NCI-H2081 treated with DMSO at 0.1 percent for 48 hours (cell line): Measurements from ENCODE around the gene TLR7.

Source experiments
- DNase-seq: peaks from one replicate; lab custom pipeline; 2025; lab: John Stamatoyannopoulos, UW

TLR7 gene

DNA sequence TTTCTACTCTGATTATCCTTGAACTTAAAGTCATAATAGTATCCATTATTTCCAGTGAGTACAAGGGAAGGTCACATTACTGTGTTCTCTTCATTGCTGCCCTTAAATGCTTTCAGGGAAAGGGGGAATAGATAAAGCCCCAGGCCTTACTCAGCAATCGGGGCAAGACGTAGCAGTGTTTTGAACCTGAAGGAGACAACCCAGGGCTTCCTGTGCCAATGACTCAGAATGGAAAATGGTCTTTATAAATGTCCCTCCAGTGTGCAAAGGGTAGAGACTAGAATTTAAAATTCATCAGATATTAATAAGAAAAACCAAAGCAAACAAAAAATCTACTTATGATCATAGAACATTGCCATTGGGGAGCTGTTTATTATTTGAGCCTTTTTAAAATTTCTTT, 63.3 kb downstream of the TLR7 start:
- no peak for DNase-seq

DNA sequence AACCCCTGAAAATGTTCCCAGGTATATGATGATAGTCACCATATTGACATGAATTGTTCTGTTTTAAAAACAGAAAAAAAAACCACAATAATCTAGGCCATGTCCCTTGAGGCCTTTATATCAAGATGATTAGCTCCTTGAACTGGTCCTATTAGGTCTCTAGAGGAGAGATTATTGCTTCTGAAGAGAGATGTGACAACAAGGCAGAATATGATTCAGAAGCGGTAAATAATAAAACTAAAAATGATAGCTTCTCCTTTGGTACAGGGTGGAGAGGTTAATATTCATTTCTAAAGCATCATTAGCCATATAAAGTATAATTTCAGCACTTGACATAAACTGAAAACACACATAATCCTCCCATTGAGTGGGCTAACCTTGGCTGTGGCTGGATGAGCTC, 65.4 kb downstream of the TLR7 start:
- no peak for DNase-seq

DNA sequence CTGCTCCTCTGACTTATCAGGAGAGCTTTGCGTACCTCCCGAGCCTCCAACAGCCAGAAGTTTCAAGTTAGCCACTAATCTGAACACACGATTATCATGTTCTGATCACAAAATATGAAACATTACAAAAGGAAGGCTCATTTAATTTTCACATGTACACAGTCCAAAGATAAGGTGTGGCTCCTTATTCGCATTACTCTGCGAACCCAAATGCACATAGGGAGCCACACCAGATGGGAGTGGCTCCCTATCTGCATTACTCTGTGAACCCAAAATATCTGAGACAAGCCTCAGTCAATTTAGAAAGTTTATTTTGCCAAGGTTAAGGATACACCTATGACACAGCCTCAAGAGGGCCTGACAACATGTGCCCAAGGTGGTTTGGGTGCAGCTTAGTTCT, 68.0 kb downstream of the TLR7 start:
- DNase-seq: no peak

DNA sequence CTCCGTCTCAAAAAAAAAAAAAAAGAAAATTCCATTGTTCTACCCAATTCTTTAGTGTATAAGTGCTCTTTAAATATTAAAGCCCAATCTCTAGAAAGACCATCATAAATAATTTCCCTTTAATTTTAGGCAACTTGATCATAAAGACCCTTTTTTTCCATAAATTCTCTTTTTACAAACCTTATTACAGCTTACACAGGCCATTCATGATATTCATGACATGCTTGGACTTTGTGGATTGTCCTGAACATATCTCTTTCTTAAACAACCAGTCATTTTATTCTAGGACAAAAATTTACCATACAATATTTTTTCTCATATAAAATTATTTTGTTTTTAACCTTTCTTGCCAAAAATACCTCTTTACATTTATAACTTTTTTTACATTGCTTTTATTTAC, 70.1 kb downstream of the TLR7 start:
- no peak for DNase-seq
